Neural progenitor cell (in vitro differentiated cells): ENCODE data around the gene MS4A6A. TPM values are rescaled to one million over a fixed set of nuclear protein-coding genes. Genes with fewer than 3 reads are reported as not detected.
"Not testable (repeated sequence)": the region's sequence is repeated elsewhere in the genome, so short reads cannot be mapped to it uniquely, and the experiment has no call there.

Source experiments
- DNase-seq: peaks from one replicate; pipeline ENCODE4 v3.0.0-alpha.2; 2016; ENCODE audit warnings: low spot score
- H2AFZ ChIP-seq: fragments of 200-600 bp; sonication (generic); replicated peaks from 2 replicates; pipeline ENCODE4 v1.6.1; 2016; ENCODE audit warnings: antibody characterized with exemption
- H3F3A ChIP-seq: fragments of 200-600 bp; sonication (generic); 2 replicates; pipeline ENCODE4 v1.6.1; 2016; ENCODE audit warnings: antibody characterized with exemption, low read depth
- H3K27ac ChIP-seq: fragments of 200-600 bp; sonication (generic); 2 replicates; pipeline ENCODE4 v1.5.1; 2016; ENCODE audit warnings: mild to moderate bottlenecking
- H3K27me3 ChIP-seq: fragments of 200-600 bp; sonication (generic); 2 replicates; pipeline ENCODE4 v1.6.1; 2016; ENCODE audit warnings: mild to moderate bottlenecking, moderate library complexity
- H3K36me3 ChIP-seq: fragments of 200-600 bp; sonication (generic); 2 replicates; pipeline ENCODE4 v1.5.1; 2016
- H3K4me1 ChIP-seq: fragments of 200-600 bp; sonication (generic); 2 replicates; pipeline ENCODE4 v1.6.1; 2016; ENCODE audit warnings: mixed run types
- H3K4me2 ChIP-seq: fragments of 200-600 bp; sonication (generic); 2 replicates; pipeline ENCODE4 v1.6.1; 2016
- H3K4me3 ChIP-seq: fragments of 200-600 bp; sonication (generic); 2 replicates; pipeline ENCODE4 v1.5.1; 2016
- H3K79me2 ChIP-seq: fragments of 200-600 bp; sonication (generic); 2 replicates; pipeline ENCODE4 v1.6.1; 2016; ENCODE audit warnings: low read depth
- H3K9ac ChIP-seq: fragments of 200-600 bp; sonication (generic); 2 replicates; pipeline ENCODE4 v1.6.1; 2016
- H3K9me3 ChIP-seq: fragments of 200-600 bp; sonication (generic); 2 replicates; pipeline ENCODE4 v1.5.1; 2016; ENCODE audit warnings: low read depth
- H4K20me1 ChIP-seq: fragments of 200-600 bp; sonication (generic); 2 replicates; pipeline ENCODE4 v1.6.1; 2016; ENCODE audit warnings: low read depth
- H3K27ac Mint-ChIP-seq: 3 replicates; pipeline ENCODE4 v1.8.0; 2021; ENCODE audit warnings: mixed read lengths
- H3K27me3 Mint-ChIP-seq: 2 replicates; pipeline ENCODE4 v1.8.0; 2022; ENCODE audit warnings: low read depth, mild to moderate bottlenecking, inconsistent platforms, moderate library complexity, mixed read lengths; ENCODE audit not compliant: insufficient read depth
- H3K36me3 Mint-ChIP-seq: 3 replicates; pipeline ENCODE4 v1.8.0; 2021; ENCODE audit warnings: mixed read lengths
- H3K4me1 Mint-ChIP-seq: 3 replicates; pipeline ENCODE4 v1.8.0; 2021; ENCODE audit warnings: mixed read lengths
- H3K4me3 Mint-ChIP-seq: 3 replicates; pipeline ENCODE4 v1.8.0; 2021; ENCODE audit warnings: mild to moderate bottlenecking, moderate library complexity, mixed read lengths
- H3K9me3 Mint-ChIP-seq: 3 replicates; pipeline ENCODE4 v1.8.0; 2020; ENCODE audit warnings: mixed read lengths
- CTCF ChIP-seq: fragments of 200-600 bp; sonication (generic); IDR thresholded peaks from 2 replicates; pipeline ENCODE4 v1.5.1; 2017; ENCODE audit warnings: antibody characterized with exemption, mild to moderate bottlenecking
- EZH2 ChIP-seq: fragments of 200-600 bp; sonication (generic); IDR thresholded peaks from 2 replicates; pipeline ENCODE4 v1.6.1; 2017; ENCODE audit warnings: antibody characterized with exemption, mild to moderate bottlenecking, moderate library complexity
- EZH2phosphoT487 ChIP-seq: fragments of 200-600 bp; sonication (generic); IDR thresholded peaks from 2 replicates; pipeline ENCODE4 v1.6.1; 2017; ENCODE audit warnings: antibody characterized with exemption
- total RNA-seq: library from RNA; depleted of rRNA; stranded (reverse); fragments of >200 nt; gene quantifications from 2 replicates; pipeline ENCODE4 v1.2.3, GENCODE V29; 2015; ENCODE audit warnings: low replicate concordance

The MS4A6A gene
- total RNA-seq, 1 donor from 2014 or later: not detected

DNA sequence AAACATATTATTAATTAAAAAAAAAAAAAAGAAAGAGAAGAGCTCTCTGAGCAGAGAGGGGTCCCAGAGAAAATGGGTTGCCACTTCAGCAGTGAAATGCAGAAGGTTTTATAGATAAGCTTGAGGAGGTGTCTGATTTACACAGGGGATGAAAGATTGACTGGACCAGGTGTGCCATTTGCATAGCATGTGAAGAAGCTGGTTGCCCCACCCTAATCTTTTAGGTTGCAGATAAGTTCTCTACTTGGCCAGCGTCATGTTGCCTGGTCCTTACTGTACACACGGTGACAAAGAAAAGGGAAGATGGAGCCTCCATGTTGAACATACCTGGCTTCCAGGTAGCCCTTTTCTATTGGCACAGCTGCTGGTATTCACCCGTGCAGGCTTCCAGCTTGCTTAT is 53.0 kb downstream of the MS4A6A start:
- H3K27me3 ChIP-seq: no peaks in the 10 kb centered on the region
- peaks cover 9% of the 10 kb centered on the region for H3K9me3 Mint-ChIP-seq
- H3K27ac ChIP-seq: no peak overlapping the region
- no peak overlapping the region for H2AFZ ChIP-seq
- no peak for TF ChIP-seq CTCF
- TF ChIP-seq EZH2phosphoT487: no peak
- no peak overlapping the region for H3K4me2 ChIP-seq
- H3K36me3 ChIP-seq: no peaks in the 10 kb centered on the region
- no peak overlapping the region for H3K9ac ChIP-seq
- no peak overlapping the region for H3K4me3 ChIP-seq
- no peaks in the 10 kb centered on the region for H3K36me3 Mint-ChIP-seq
- H3K79me2 ChIP-seq: no peaks in the 10 kb centered on the region
- no peaks in the 10 kb centered on the region for H3F3A ChIP-seq
- H3K9me3 ChIP-seq: no peaks in the 10 kb centered on the region
- H3K4me1 Mint-ChIP-seq: no peaks in the 10 kb centered on the region
- H3K27me3 Mint-ChIP-seq: peaks cover 6% of the 10 kb centered on the region
- H3K27ac Mint-ChIP-seq: no peak overlapping the region
- H4K20me1 ChIP-seq: no peaks in the 10 kb centered on the region
- no peak for DNase-seq
- H3K4me1 ChIP-seq: peaks cover 5% of the 10 kb centered on the region
- H3K4me3 Mint-ChIP-seq: no peak overlapping the region

- H3K36me3 Mint-ChIP-seq, H3K36me3 ChIP-seq, H3K4me1 Mint-ChIP-seq, H3K79me2 ChIP-seq, H3K27me3 Mint-ChIP-seq, DNase-seq, H3K4me1 ChIP-seq, H3K9me3 ChIP-seq, H4K20me1 ChIP-seq, H2AFZ ChIP-seq, H3K9ac ChIP-seq, H3K4me3 ChIP-seq, H3K4me3 Mint-ChIP-seq, H3K27ac ChIP-seq, H3K9me3 Mint-ChIP-seq, H3K27ac Mint-ChIP-seq, H3F3A ChIP-seq, H3K27me3 ChIP-seq, H3K4me2 ChIP-seq: not testable (repeated sequence)
Observed at GRCh38 chr11:60128866-60129265, 54.0 kb downstream of the MS4A6A start.

GRCh38 chr11:60128376-60128775 is 54.5 kb downstream of the MS4A6A start:
- H3K4me2 ChIP-seq: no peak overlapping the region
- no peaks in the 10 kb centered on the region for H3K27me3 ChIP-seq
- H3K27ac ChIP-seq: no peak overlapping the region
- H3K4me3 ChIP-seq: no peak overlapping the region
- no peaks in the 10 kb centered on the region for H3F3A ChIP-seq
- no peaks in the 10 kb centered on the region for H3K79me2 ChIP-seq
- H3K9ac ChIP-seq: no peak overlapping the region
- no peak overlapping the region for H3K27ac Mint-ChIP-seq
- no peaks in the 10 kb centered on the region for H3K36me3 Mint-ChIP-seq
- H3K4me1 Mint-ChIP-seq: no peaks in the 10 kb centered on the region
- H3K4me3 Mint-ChIP-seq: no peak overlapping the region
- no peaks in the 10 kb centered on the region for H3K36me3 ChIP-seq
- H3K4me1 ChIP-seq: peaks cover 5% of the 10 kb centered on the region
- no peak for DNase-seq
- no peaks in the 10 kb centered on the region for H3K9me3 ChIP-seq
- no peak for TF ChIP-seq EZH2phosphoT487
- TF ChIP-seq EZH2: no peak
- TF ChIP-seq CTCF: no peak
- no peak overlapping the region for H2AFZ ChIP-seq
- no peaks in the 10 kb centered on the region for H4K20me1 ChIP-seq
- peaks cover 5% of the 10 kb centered on the region for H3K27me3 Mint-ChIP-seq
- peaks cover 5% of the 10 kb centered on the region for H3K9me3 Mint-ChIP-seq

DNA sequence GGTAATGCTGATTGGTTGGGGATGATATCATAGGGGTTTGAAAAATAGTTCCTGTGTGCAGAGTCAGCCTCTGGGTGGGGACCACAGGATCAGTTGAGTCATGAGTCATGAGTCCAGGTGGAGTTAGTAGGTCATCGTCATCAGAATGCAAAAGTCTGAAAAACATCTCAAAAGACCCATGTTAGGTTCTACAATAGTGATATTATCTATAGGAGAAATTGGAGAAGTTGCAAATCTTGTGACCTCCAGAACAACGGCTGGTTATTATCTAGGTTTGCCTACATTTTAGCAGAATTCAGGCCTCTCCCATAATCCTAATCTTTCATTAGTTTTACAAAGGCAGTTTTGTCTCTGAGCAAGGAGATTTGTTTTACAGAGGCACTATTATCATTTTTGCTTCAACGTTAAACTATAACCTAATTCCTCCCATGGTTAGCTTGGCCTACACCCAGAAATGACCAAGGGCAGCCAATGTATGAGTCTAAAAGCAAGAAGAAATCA is 55.5 kb downstream of the MS4A6A start:
- no peak for DNase-seq
- no peaks in the 10 kb centered on the region for H3K79me2 ChIP-seq
- H3K4me3 Mint-ChIP-seq: no peak overlapping the region
- peaks cover 5% of the 10 kb centered on the region for H3K4me1 ChIP-seq
- no peaks in the 10 kb centered on the region for H3K36me3 Mint-ChIP-seq
- H3K9me3 Mint-ChIP-seq: peaks cover 2% of the 10 kb centered on the region
- H3K36me3 ChIP-seq: no peaks in the 10 kb centered on the region
- no peaks in the 10 kb centered on the region for H4K20me1 ChIP-seq
- no peak overlapping the region for H3K4me2 ChIP-seq
- no peaks in the 10 kb centered on the region for H3K27me3 ChIP-seq
- no peak overlapping the region for H3K9ac ChIP-seq
- H3F3A ChIP-seq: no peaks in the 10 kb centered on the region
- no peak overlapping the region for H3K4me3 ChIP-seq
- peaks cover 3% of the 10 kb centered on the region for H3K4me1 Mint-ChIP-seq
- H3K9me3 ChIP-seq: no peaks in the 10 kb centered on the region
- H2AFZ ChIP-seq: no peak overlapping the region
- peaks cover 4% of the 10 kb centered on the region for H3K27me3 Mint-ChIP-seq
- no peak overlapping the region for H3K27ac ChIP-seq
- H3K27ac Mint-ChIP-seq: no peak overlapping the region
- TF ChIP-seq EZH2 (no peak), EZH2phosphoT487 (no peak)
